GM19043 (cell line): Measurements from ENCODE around the gene DACH1.

Experiments used
- ATAC-seq: cut with Tn5 transposase; IDR thresholded peaks from one replicate; pipeline ENCODE4 v1.9.1; 2021; ENCODE audit warnings: low read depth; ENCODE audit not compliant: unreplicated experiment

DACH1 gene

DNA sequence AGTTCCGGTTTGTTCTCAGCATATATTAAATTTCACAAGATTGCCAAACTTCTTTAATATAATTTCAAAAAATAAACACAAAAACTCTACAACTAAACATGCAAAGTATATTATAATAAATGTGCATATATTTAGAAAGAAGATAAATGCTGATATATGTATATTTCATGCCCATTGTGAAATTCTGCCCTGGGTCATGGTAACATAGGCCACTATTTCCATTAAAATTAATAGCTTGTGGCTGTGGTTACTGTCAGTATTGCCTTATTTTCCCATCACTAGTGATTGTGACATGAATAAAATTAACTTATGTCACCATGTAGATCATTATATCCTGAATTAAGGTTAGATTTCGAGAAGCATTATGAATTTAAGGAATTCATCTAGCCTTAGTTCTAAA, 410.9 kb downstream of the DACH1 start:
- ATAC-seq = no peak

DNA sequence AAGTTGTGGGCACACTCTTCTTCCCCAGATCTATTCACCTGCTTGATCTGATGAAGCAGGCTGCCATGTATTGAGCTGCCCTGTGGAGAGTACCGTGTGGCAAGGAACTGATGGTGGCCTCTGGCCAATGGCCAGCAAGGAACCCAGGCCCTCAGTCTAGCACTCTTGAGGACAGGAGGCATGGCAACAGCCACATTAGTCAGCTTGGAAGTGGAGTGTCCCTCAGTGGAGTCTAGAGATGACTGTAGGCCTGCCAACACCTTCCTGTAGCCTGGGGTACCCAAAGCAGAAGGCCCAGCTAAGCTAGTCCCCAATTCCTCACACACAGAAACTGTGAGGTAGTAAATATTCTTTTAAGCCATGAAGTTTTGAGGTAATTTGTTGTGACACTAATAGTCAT, 412.5 kb downstream of the DACH1 start:
- ATAC-seq = no peak

- no peak for ATAC-seq
Measured at GRCh38 chr13:71448080-71448630, 418.8 kb downstream of the DACH1 start.

DNA sequence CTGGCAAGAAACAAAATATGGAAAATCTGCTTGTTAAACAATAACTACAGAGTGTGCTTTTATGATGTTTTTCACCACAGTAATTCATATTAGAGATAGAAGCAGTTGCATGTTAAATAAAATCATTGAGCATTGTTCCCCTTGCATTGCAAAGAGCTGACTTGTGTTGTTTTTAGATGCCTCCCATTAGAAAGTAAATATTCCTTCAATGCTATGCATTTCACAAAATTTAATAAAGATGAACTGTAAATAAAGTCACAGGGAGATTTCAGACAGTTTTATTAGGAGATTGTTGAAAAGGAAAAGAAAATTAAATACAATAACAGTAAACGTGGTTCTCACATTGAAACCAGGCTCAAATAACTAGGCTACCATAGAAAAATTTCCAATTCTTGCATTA, 429.3 kb downstream of the DACH1 start:
- ATAC-seq = no peak

- no peak for ATAC-seq
Measured at GRCh38 chr13:71430681-71431080, 436.3 kb downstream of the DACH1 start.

DNA sequence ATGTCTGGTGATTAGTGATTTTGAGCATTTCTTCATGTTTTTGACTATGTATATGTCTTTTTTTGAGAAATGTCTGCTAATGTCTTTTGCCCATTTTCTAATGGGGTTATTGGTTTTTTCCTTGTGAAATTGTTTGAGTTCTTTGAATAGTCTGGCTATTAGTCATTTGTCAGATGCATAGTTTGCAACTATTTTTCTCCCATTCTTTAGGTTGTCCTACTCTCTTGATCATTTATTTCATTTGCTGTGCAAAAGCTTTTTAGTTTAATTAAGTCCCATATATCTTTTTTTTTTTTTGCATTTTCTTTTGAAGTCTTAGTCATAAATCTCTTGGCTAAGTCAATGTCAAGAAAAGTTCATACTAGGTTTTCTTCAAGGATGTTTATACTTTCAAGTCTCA, 449.8 kb downstream of the DACH1 start:
- no peak for ATAC-seq

DNA sequence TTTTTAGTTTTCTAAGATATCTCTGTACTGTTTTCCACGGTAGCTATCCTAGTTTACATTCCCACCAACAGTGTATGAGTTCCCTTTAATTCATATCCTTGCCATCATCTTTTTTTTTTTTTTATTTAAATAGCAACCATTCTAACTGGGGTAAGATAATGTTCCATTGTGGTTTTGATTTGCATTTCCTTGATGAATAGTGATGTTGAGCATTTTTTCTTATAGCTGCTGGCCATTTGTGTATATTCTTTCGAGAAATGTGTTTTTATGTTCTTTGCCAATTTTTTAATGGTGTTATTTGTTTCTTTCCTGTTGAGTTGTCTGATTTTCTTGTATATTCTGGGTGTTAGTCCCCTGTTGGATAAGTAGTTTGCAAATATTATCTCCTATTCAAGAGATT, 454.8 kb downstream of the DACH1 start:
- ATAC-seq = no peak

GRCh38 chr13:71408416-71408815, 458.6 kb downstream of the DACH1 start:
- ATAC-seq = no peak

- no peak for ATAC-seq
Measured at GRCh38 chr13:71399631-71400215, 467.3 kb downstream of the DACH1 start.

- no peak for ATAC-seq
Measured at GRCh38 chr13:71396149-71396548, 470.9 kb downstream of the DACH1 start.

- no peak for ATAC-seq
Measured at GRCh38 chr13:71395053-71395452, 472.0 kb downstream of the DACH1 start.

DNA sequence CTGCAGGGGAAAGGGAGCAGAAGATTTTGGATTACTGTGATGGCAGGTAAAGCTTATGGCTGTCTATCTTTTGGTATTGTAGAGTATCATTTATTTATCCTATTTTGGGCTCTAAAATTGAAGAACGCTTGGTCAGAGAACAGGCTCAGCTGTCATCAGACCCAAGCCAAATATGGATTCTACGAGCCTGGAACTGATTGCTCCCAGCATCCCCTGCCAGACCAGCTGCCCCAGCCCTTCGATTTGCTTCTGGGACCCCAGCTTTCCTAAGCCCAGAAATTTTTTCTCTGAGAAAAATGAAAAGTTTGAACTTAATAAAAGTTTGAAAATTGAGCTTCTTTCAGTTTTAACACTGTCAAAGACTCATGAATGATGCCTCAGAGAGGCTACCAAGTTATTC, 472.8 kb downstream of the DACH1 start:
- ATAC-seq = no peak
